PC-9 (cell line): ENCODE data around the gene GLRX. TPM values are rescaled to one million over a fixed set of nuclear protein-coding genes. Genes with fewer than 3 reads are reported as not detected.

Experiments
- BruUV-seq: library from RNA; stranded (reverse); fragments of 400-500 nt; replicated peaks from 2 replicates; lab custom pipeline; 2021; lab: Mats Ljungman, UMichigan
- CTCF ChIA-PET: fragments of 300-600 bp; sonication (Branson Sonifier 250); formaldehyde crosslinking; loops from one replicate; lab custom pipeline; 2022; ENCODE audit warnings: antibody characterized with exemption; lab: Charles Lee
- POLR2A ChIA-PET: fragments of 300-600 bp; sonication (Branson Sonifier 250); formaldehyde crosslinking; loops from one replicate; lab custom pipeline; 2022; ENCODE audit warnings: antibody characterized with exemption; ENCODE audit not compliant: unreplicated experiment; lab: Charles Lee
- DNase-seq, 2 experiments: peaks; one replicate each; pipeline versions ENCODE4 v3.0.0 to v3.0.0-alpha.2; 2015 to 2022; ENCODE audit warnings: mixed read lengths in 1 of 2
- H2AFZ ChIP-seq: fragments of 200-600 bp; sonication (generic); 2 replicates; pipeline ENCODE4 v1.8.1; 2017; ENCODE audit warnings: antibody characterized with exemption
- H3F3A ChIP-seq: fragments of 200-600 bp; sonication (generic); 2 replicates; pipeline ENCODE4 v1.8.1; 2017; ENCODE audit warnings: antibody characterized with exemption, mild to moderate bottlenecking, low read depth; ENCODE audit not compliant: insufficient read depth
- H3K27ac ChIP-seq: fragments of 200-600 bp; sonication (generic); 2 replicates; pipeline ENCODE4 v1.6.1; 2016; ENCODE audit warnings: mixed run types
- H3K27me3 ChIP-seq: fragments of 200-600 bp; sonication (generic); 2 replicates; pipeline ENCODE4 v1.6.1; 2016; ENCODE audit warnings: low read depth, mixed run types; ENCODE audit not compliant: insufficient read depth
- H3K36me3 ChIP-seq: fragments of 200-600 bp; sonication (generic); 2 replicates; pipeline ENCODE4 v1.6.1; 2016; ENCODE audit warnings: low read depth, mixed run types
- H3K4me1 ChIP-seq: fragments of 200-600 bp; sonication (generic); replicated peaks from 2 replicates; pipeline ENCODE4 v1.6.1; 2016; ENCODE audit warnings: mixed run types; ENCODE audit not compliant: insufficient read depth
- H3K4me2 ChIP-seq: fragments of 200-600 bp; sonication (generic); 2 replicates; pipeline ENCODE4 v1.6.1; 2017; ENCODE audit warnings: mixed run types
- H3K4me3 ChIP-seq: fragments of 200-600 bp; sonication (generic); 2 replicates; pipeline ENCODE4 v1.6.1; 2016; ENCODE audit warnings: mixed run types
- H3K79me2 ChIP-seq: fragments of 200-600 bp; sonication (generic); 2 replicates; pipeline ENCODE4 v1.6.1; 2017; ENCODE audit warnings: low read depth, mixed run types
- H3K9me2 ChIP-seq: fragments of 200-600 bp; sonication (generic); 2 replicates; pipeline ENCODE4 v1.8.1; 2017; ENCODE audit warnings: mild to moderate bottlenecking; ENCODE audit not compliant: insufficient read depth
- H3K9me3 ChIP-seq: fragments of 200-600 bp; sonication (generic); 2 replicates; pipeline ENCODE4 v1.8.1; 2016; ENCODE audit warnings: low read depth; ENCODE audit not compliant: insufficient read depth
- H4K20me1 ChIP-seq: fragments of 200-600 bp; sonication (generic); 2 replicates; pipeline ENCODE4 v1.8.1; 2017; ENCODE audit not compliant: insufficient read depth
- CTCF ChIP-seq: fragments of 200-600 bp; sonication (generic); conservative IDR thresholded peaks from 2 replicates; pipeline ENCODE4 v1.6.1; 2017; ENCODE audit warnings: mixed run types, antibody characterized with exemption, mild to moderate bottlenecking, moderate library complexity
- EZH2 ChIP-seq: fragments of 200-600 bp; sonication (generic); IDR thresholded peaks from 2 replicates; pipeline ENCODE4 v1.8.0; 2017; ENCODE audit warnings: antibody characterized with exemption, low read depth
- intact Hi-C: fragments of 100-400 bp; cut with micrococcal nuclease; formaldehyde crosslinking; loops from one replicate; pipeline ENCODE4 v1.10.0; 2022; ENCODE audit not compliant: unreplicated experiment
- total RNA-seq: library from RNA; stranded (reverse); gene quantifications from 2 replicates; pipeline ENCODE4 v1.2.3, GENCODE V29; 2021

The GLRX gene
- total RNA-seq, 1 experiment from 2014 or later: 25.5 TPM

DNA sequence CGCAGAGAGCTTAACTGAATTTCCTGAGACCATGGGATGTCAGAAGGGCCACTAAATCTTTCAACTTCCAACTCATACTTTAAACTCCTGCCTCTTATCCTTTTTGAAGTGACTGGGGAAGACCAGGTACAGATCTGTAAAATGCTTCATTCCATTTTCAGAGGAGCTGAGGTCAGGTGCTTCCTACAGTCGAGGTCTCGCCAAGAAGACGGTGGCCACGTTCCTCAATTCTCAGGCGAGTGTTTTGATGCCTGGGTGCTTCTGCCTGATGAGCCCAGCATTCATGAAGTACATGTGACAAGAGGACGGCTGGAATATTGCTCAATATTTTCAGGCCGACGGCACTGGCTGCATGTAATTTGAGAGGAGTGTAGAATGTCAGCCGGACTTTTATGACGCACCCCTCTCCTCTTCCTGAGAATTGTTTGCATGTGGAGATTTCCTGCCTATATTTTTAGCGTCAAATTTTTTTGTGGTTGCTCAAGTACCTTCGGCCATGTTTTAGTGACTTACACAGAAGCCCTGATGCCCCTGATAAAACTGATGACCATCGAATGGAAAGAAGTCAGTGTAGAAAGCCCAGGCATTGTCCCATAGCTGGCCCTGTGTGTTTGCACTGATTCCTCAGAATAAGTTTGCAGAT is 38.8 kb upstream of the GLRX start:
- no peaks in the 10 kb centered on the region for H3K79me2 ChIP-seq
- no peaks in the 10 kb centered on the region for H3K36me3 ChIP-seq
- peak; percentile 71 to 96 for DNase-seq
- TF ChIP-seq CTCF (no peak), EZH2 (no peak)
- H3K4me2 ChIP-seq: peak overlapping the region; percentile 70
- H3K4me3 ChIP-seq: peak overlapping the region; percentile 46; the same call in 1 of the 2 replicates
- no peaks in the 10 kb centered on the region for H4K20me1 ChIP-seq
- no peaks in the 10 kb centered on the region for H3K9me2 ChIP-seq
- TSS peak; percentile 74 for BruUV-seq
- H3K27ac ChIP-seq: peak overlapping the region; percentile 95
- H3K4me1 ChIP-seq: peaks cover 56% of the 10 kb centered on the region
- peak overlapping the region; percentile 45 for H2AFZ ChIP-seq
- peaks cover 54% of the 10 kb centered on the region for H3F3A ChIP-seq
- no peaks in the 10 kb centered on the region for H3K27me3 ChIP-seq
- intact Hi-C loops: loop anchor here (1.0 to 10.0 kb wide), 4 partner anchors 21 to 363 kb away; no protein-coding TSS in a partner anchor
- CTCF ChIA-PET: interaction anchor here (0.5 to 0.6 kb wide), 2 partner anchors 42 to 88 kb away, joined by 4 to 27 read pairs; no protein-coding TSS in a partner anchor
- H3K9me3 ChIP-seq: no peaks in the 10 kb centered on the region
- POLR2A ChIA-PET: interaction anchor here (0.5 to 0.7 kb wide), 2 partner anchors 14 to 207 kb away, joined by 6 to 8 read pairs; no protein-coding TSS in a partner anchor

DNA sequence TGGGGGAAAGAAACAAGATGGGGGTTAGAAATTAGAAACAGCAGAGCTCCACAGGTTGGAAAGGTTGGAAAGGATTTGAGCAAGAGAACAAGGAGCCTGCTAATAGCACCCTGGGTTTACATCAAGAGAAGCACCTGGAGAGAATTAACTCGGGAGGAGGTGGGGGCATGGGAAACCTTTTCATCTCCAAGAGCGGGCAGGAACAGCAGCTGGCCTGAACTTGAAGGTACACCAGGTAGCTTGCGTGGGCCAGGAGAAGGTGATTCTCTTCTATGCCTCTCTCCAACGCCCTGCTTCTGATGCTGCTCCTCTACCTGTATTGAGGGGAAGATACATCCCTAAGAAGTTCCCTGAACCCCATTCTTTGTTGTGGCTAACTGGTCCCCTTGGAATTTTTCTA is 37.1 kb upstream of the GLRX start:
- H3K4me1 ChIP-seq: peaks cover 56% of the 10 kb centered on the region
- H3K4me2 ChIP-seq: peak overlapping the region; percentile 80
- ChIA-PET CTCF (no interaction called here), POLR2A (interaction anchor here (0.7 kb wide), 1 partner anchor 65 kb away, joined by 3 read pairs; no protein-coding TSS in a partner anchor)
- H3K9me2 ChIP-seq: no peaks in the 10 kb centered on the region
- H3K9me3 ChIP-seq: no peaks in the 10 kb centered on the region
- intact Hi-C loops: loop anchor here (2.0 to 10.0 kb wide), 4 partner anchors 23 to 741 kb away; no protein-coding TSS in a partner anchor
- H3F3A ChIP-seq: peaks cover 54% of the 10 kb centered on the region
- no peak for TF ChIP-seq CTCF
- no peak for TF ChIP-seq EZH2
- BruUV-seq: TSS peak; percentile 71
- no peaks in the 10 kb centered on the region for H3K27me3 ChIP-seq
- peak overlapping the region; percentile 38 for H3K4me3 ChIP-seq
- DNase-seq: no peak
- no peaks in the 10 kb centered on the region for H4K20me1 ChIP-seq
- H2AFZ ChIP-seq: peak overlapping the region; percentile 63
- peak overlapping the region; percentile 95 for H3K27ac ChIP-seq
- no peaks in the 10 kb centered on the region for H3K79me2 ChIP-seq
- no peaks in the 10 kb centered on the region for H3K36me3 ChIP-seq

GRCh38 chr5:95858661-95859595 is 36.4 kb upstream of the GLRX start:
- Histone ChIP-seq H3K4me3 (peak overlapping the region; percentile 38), H3K9me2 (no peaks in the 10 kb centered on the region), H3K36me3 (no peaks in the 10 kb centered on the region), H3K4me1 (peaks cover 56% of the 10 kb centered on the region), H4K20me1 (no peaks in the 10 kb centered on the region), H3F3A (peaks cover 54% of the 10 kb centered on the region), H3K4me2 (peak overlapping the region; percentile 80), H3K27me3 (no peaks in the 10 kb centered on the region), H3K27ac (peak overlapping the region; percentile 95), H3K79me2 (no peaks in the 10 kb centered on the region), H2AFZ (peak overlapping the region; percentile 63; the same call in 1 of the 2 replicates), H3K9me3 (no peaks in the 10 kb centered on the region)
- BruUV-seq: no TSS peak
- intact Hi-C loops: loop anchor here (1.0 to 2.0 kb wide), 2 partner anchors 477 to 742 kb away; no protein-coding TSS in a partner anchor
- POLR2A ChIA-PET: interaction anchor here (0.7 kb wide), 2 partner anchors 66 to 123 kb away, joined by 3 read pairs; no protein-coding TSS in a partner anchor
- peak; percentile 89 to 97 for DNase-seq
- CTCF ChIA-PET: no interaction called here
- no peak for TF ChIP-seq EZH2
- TF ChIP-seq CTCF: peak; percentile 99
